Activated CD4-positive, alpha-beta T cell treated with anti-CD3 and anti-CD28 coated beads, Interleukin-10, Interleukin-2, amounts not matched to agents 100 ng/mL and 50 ng/mL, durations not matched to agents 16 hours and 8 hours (primary cell): ENCODE results near the gene LCE1A.

Experiments
- DNase-seq: peaks from one replicate; pipeline ENCODE4 v3.0.0-alpha.2; 2020

Gene LCE1A

GRCh38 chr1:152827173-152827572 is at the start of gene LCE1A:
Gene LCE1A, plus strand, starts transcription at chr1:152827473. Its CDS starts 0 bp downstream, at chr1:152827473.
- no peak for DNase-seq

- peak; percentile 18 for DNase-seq
Measured at GRCh38 chr1:152777510-152778137, 49.6 kb upstream of the LCE1A start.

GRCh38 chr1:152783095-152783494 is 44.2 kb upstream of the LCE1A start:
- DNase-seq: peak; percentile 22

GRCh38 chr1:152786077-152786476 is 41.2 kb upstream of the LCE1A start, which contains the start of gene LCE1E:
Gene LCE1E, plus strand, starts transcription at chr1:152786257. Its CDS starts 1,043 bp downstream, at chr1:152787300.
- no peak for DNase-seq

GRCh38 chr1:152795686-152796085 is 31.6 kb upstream of the LCE1A start:
- no peak for DNase-seq

- no peak for DNase-seq
Measured at GRCh38 chr1:152796421-152796820, 30.9 kb upstream of the LCE1A start, which contains the start of gene LCE1D. Gene LCE1D, plus strand, starts transcription at chr1:152796721. Its CDS starts 1,074 bp downstream, at chr1:152797795.

GRCh38 chr1:152801333-152801732 is 25.9 kb upstream of the LCE1A start:
- DNase-seq: no peak

- DNase-seq: no peak
Measured at GRCh38 chr1:152806576-152806975, 20.7 kb upstream of the LCE1A start, which contains the start of gene LCE1C. Gene LCE1C, minus strand, starts transcription at chr1:152806651. Its CDS starts 1,173 bp downstream, at chr1:152805478.

GRCh38 chr1:152811050-152811449 is 16.2 kb upstream of the LCE1A start:
- DNase-seq: no peak

GRCh38 chr1:152811671-152812070 is 15.6 kb upstream of the LCE1A start, which contains the start of gene LCE1B:
Gene LCE1B, plus strand, starts transcription at chr1:152811971. Its CDS starts 476 bp downstream, at chr1:152812447.
- no peak for DNase-seq

GRCh38 chr1:152817309-152817708 is 10.0 kb upstream of the LCE1A start:
- no peak for DNase-seq

GRCh38 chr1:152823294-152823693 is 4.0 kb upstream of the LCE1A start:
- DNase-seq: no peak

- no peak for DNase-seq
Measured at GRCh38 chr1:152824964-152825363, 2.3 kb upstream of the LCE1A start.

- DNase-seq: no peak
Measured at GRCh38 chr1:152836870-152837269, 9.6 kb downstream of the LCE1A start.

- DNase-seq: no peak
Measured at GRCh38 chr1:152842556-152842955, 15.3 kb downstream of the LCE1A start, which contains the start of gene LCE6A. Gene LCE6A, plus strand, starts transcription at chr1:152842856. Its CDS starts 665 bp downstream, at chr1:152843521.

GRCh38 chr1:152855661-152856060 is 28.4 kb downstream of the LCE1A start:
- DNase-seq: no peak

GRCh38 chr1:152858062-152858461 is 30.8 kb downstream of the LCE1A start:
- DNase-seq: no peak

- DNase-seq: no peak
Measured at GRCh38 chr1:152859696-152860095, 32.4 kb downstream of the LCE1A start, which contains the start of gene LCE7A. Gene LCE7A, plus strand, starts transcription at chr1:152859996. Its CDS starts 702 bp downstream, at chr1:152860698.

GRCh38 chr1:152860129-152860528 is 32.9 kb downstream of the LCE1A start:
- no peak for DNase-seq

- no peak for DNase-seq
Measured at GRCh38 chr1:152861374-152861773, 34.1 kb downstream of the LCE1A start.

- no peak for DNase-seq
Measured at GRCh38 chr1:152864443-152864842, 37.2 kb downstream of the LCE1A start.

- DNase-seq: no peak
Measured at GRCh38 chr1:152866321-152866720, 39.0 kb downstream of the LCE1A start.

GRCh38 chr1:152869808-152870419 is 42.6 kb downstream of the LCE1A start:
- DNase-seq: peak; percentile 75
